PC-3 (cell line): ENCODE measurements around the gene CCDC91. TPM values are rescaled to one million over a fixed set of nuclear protein-coding genes. Genes with fewer than 3 reads are reported as not detected.

Experiments used
- ATAC-seq: fragments of 200-7000 bp; cut with Tn5 transposase; 2 replicates; pipeline ENCODE4 v1.9.1; 2020; ENCODE audit warnings: mild to moderate bottlenecking, moderate library complexity
- BruUV-seq: library from RNA; stranded (reverse); fragments of 400-500 nt; replicated peaks from 2 replicates; lab custom pipeline; 2021; lab: Mats Ljungman, UMichigan
- CTCF ChIA-PET: fragments of 300-600 bp; sonication (Branson Sonifier 250); formaldehyde crosslinking; loops from one replicate; lab custom pipeline; 2022; ENCODE audit warnings: antibody characterized with exemption; lab: Charles Lee
- POLR2A ChIA-PET: fragments of 300-600 bp; sonication (Branson Sonifier 250); formaldehyde crosslinking; loops from one replicate; lab custom pipeline; 2022; ENCODE audit warnings: antibody characterized with exemption; ENCODE audit not compliant: unreplicated experiment; lab: Charles Lee
- DNase-seq: peaks from one replicate; pipeline ENCODE4 v3.0.0-alpha.2; 2015
- H2AFZ ChIP-seq: fragments of 300-600 bp; sonication (generic); 2 replicates; pipeline ENCODE4 v1.6.0; 2016; ENCODE audit warnings: antibody characterized with exemption, low read length
- H3F3A ChIP-seq: fragments of 300-600 bp; sonication (generic); one replicate; pipeline ENCODE4 v1.6.0; 2017; ENCODE audit warnings: antibody characterized with exemption, low read length, control low read depth, mild to moderate bottlenecking; ENCODE audit not compliant: unreplicated experiment
- H3K27ac ChIP-seq: fragments of 300-600 bp; sonication (generic); 2 replicates; pipeline ENCODE4 v1.5.1; 2016; ENCODE audit warnings: mild to moderate bottlenecking, low read length
- H3K27me3 ChIP-seq: fragments of 300-600 bp; sonication (generic); 2 replicates; pipeline ENCODE4 v1.6.1; 2016; ENCODE audit warnings: low read length, mixed read lengths
- H3K36me3 ChIP-seq: fragments of 300-600 bp; sonication (generic); 2 replicates; pipeline ENCODE4 v1.6.1; 2016; ENCODE audit warnings: low read depth, mixed run types, low read length, mixed read lengths
- H3K4me1 ChIP-seq: fragments of 300-600 bp; sonication (generic); 2 replicates; pipeline ENCODE4 v1.5.1; 2016; ENCODE audit warnings: low read length; ENCODE audit not compliant: insufficient read depth
- H3K4me2 ChIP-seq: fragments of 300-600 bp; sonication (generic); 2 replicates; pipeline ENCODE4 v1.6.0; 2016; ENCODE audit warnings: low read length
- H3K4me3 ChIP-seq: fragments of 300-600 bp; sonication (generic); 2 replicates; pipeline ENCODE4 v1.5.1; 2016; ENCODE audit warnings: mild to moderate bottlenecking, low read length, mixed read lengths
- H3K79me2 ChIP-seq: fragments of 300-600 bp; sonication (generic); 2 replicates; pipeline ENCODE4 v1.6.1; 2017; ENCODE audit warnings: low read length, mixed read lengths
- H3K9ac ChIP-seq: fragments of 300-600 bp; sonication (generic); 2 replicates; pipeline ENCODE4 v1.6.0; 2016; ENCODE audit warnings: mild to moderate bottlenecking, low read length
- H3K9me2 ChIP-seq: fragments of 300-600 bp; sonication (generic); replicated peaks from 2 replicates; pipeline ENCODE4 v1.6.1; 2016; ENCODE audit warnings: mixed run types, low read length, mixed read lengths
- H3K9me3 ChIP-seq: fragments of 300-600 bp; sonication (generic); 2 replicates; pipeline ENCODE4 v1.6.1; 2016; ENCODE audit warnings: low read length, mixed read lengths
- H4K20me1 ChIP-seq: fragments of 300-600 bp; sonication (generic); 2 replicates; pipeline ENCODE4 v1.6.1; 2016; ENCODE audit warnings: low read length, mixed read lengths
- CTCF ChIP-seq: fragments of 300-600 bp; sonication (generic); conservative IDR thresholded peaks from 2 replicates; pipeline ENCODE4 v1.5.1; 2017; ENCODE audit warnings: antibody characterized with exemption, low read depth, mild to moderate bottlenecking, low read length
- EZH2 ChIP-seq: fragments of 300-600 bp; sonication (generic); IDR thresholded peaks from one replicate; pipeline ENCODE4 v1.6.1; 2017; ENCODE audit warnings: antibody characterized with exemption, mild to moderate bottlenecking, low read length; ENCODE audit not compliant: unreplicated experiment
- EZH2phosphoT487 ChIP-seq: fragments of 300-600 bp; sonication (generic); IDR thresholded peaks from 2 replicates; pipeline ENCODE4 v1.6.1; 2018; ENCODE audit warnings: mild to moderate bottlenecking, antibody characterized with exemption, low read length, borderline replicate concordance
- intact Hi-C: fragments of 100-400 bp; cut with micrococcal nuclease; formaldehyde crosslinking; loops from 2 replicates; pipeline ENCODE4 v1.9.0; 2023
- total RNA-seq: library from RNA; depleted of rRNA; stranded (reverse); fragments of >200 nt; gene quantifications from 2 replicates; pipeline ENCODE4 v1.2.3, GENCODE V29; 2014

CCDC91 gene
- total RNA-seq, 1 experiment from 2014 or later, result 15.7 TPM

DNA sequence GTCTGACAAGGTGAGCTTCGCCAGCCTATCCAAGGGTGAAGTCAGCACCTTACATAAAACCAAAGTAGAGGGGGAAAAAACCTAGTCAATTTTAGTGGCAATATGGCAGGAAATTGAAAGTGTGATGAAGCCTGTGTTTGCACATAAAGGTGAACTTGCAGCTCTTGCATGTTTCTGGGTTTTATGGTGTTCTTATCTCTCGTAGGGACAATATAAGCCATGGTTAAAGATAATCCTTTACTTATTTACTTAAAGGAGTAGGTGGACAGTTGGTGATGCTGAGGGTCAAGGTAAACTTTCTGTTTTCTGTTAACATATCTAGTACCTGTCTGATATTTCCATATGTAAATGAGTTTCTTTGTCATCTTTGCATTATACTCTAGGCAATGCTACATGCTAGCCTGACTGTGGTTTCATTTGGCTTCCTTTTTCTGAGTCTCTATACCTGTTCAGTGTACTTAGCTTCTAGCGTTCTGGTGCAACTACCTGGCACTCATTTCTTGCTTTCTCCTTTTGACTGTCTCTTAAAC lies 32.8 kb downstream of the CCDC91 start:
- Histone ChIP-seq H3K4me2 (no peak overlapping the region), H3K27me3 (no peaks in the 10 kb centered on the region), H3K27ac (no peak overlapping the region), H4K20me1 (no peaks in the 10 kb centered on the region), H3K4me1 (no peaks in the 10 kb centered on the region), H3K9ac (no peak overlapping the region), H3F3A (no peaks in the 10 kb centered on the region), H3K36me3 (no peaks in the 10 kb centered on the region), H2AFZ (no peak overlapping the region), H3K9me2 (no peaks in the 10 kb centered on the region), H3K9me3 (no peaks in the 10 kb centered on the region), H3K4me3 (no peak overlapping the region), H3K79me2 (no peaks in the 10 kb centered on the region; the same call in 1 of the 2 replicates)
- TF ChIP-seq CTCF (no peak), EZH2phosphoT487 (no peak), EZH2 (no peak)
- intact Hi-C loops, result no loop called here
- DNase-seq, result no peak
- no TSS peak for BruUV-seq
- ATAC-seq, result no peak
- ChIA-PET POLR2A (no interaction called here), CTCF (no interaction called here)

DNA sequence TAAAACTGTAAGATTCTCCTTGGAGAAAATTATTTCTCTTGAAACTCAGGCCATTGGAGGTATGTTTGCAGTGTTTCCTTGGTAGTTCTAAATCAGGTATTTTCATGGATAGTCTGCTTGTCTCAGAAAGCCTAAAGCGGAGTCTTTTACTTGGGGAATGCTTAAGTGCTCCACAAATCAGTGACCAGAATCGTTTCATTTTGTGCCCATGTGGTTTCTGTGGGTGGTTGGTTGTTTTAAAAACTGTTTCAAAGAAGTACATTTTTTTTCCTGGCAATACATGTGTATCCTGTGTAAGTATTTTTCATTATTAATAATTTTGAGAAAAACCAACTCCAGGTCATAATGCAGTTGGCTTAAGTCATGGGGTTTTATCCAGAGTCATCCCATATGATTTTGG lies 33.6 kb downstream of the CCDC91 start:
- CTCF ChIA-PET, result no interaction called here
- DNase-seq, result no peak

More for the DNA sequence above, 33.6 kb downstream of the CCDC91 start:
- Histone ChIP-seq H3K27ac (no peak overlapping the region), H3F3A (no peaks in the 10 kb centered on the region), H3K36me3 (no peaks in the 10 kb centered on the region), H3K9me2 (no peaks in the 10 kb centered on the region), H3K4me3 (no peak overlapping the region), H3K9me3 (no peaks in the 10 kb centered on the region), H4K20me1 (no peaks in the 10 kb centered on the region), H3K27me3 (no peaks in the 10 kb centered on the region), H3K9ac (no peak overlapping the region), H3K4me1 (no peaks in the 10 kb centered on the region), H3K79me2 (no peaks in the 10 kb centered on the region; the same call in 1 of the 2 replicates), H3K4me2 (no peak overlapping the region), H2AFZ (no peak overlapping the region)
- no TSS peak for BruUV-seq
- TF ChIP-seq EZH2phosphoT487 (no peak), CTCF (no peak), EZH2 (no peak)
- intact Hi-C loops, result no loop called here
- POLR2A ChIA-PET, result no interaction called here
- ATAC-seq, result no peak
